NT2/D1 (cell line): Measurements from ENCODE around the gene IWS1.

Source experiments
- YY1 ChIP-seq: IDR thresholded peaks from 2 replicates; pipeline ENCODE4 v1.6.1; 2011; ENCODE audit not compliant: insufficient read length, insufficient read depth
- ZNF274 ChIP-seq: IDR thresholded peaks from 2 replicates; pipeline ENCODE4 v1.6.1; 2011; ENCODE audit warnings: mild to moderate bottlenecking, low read depth, low read length

DNA sequence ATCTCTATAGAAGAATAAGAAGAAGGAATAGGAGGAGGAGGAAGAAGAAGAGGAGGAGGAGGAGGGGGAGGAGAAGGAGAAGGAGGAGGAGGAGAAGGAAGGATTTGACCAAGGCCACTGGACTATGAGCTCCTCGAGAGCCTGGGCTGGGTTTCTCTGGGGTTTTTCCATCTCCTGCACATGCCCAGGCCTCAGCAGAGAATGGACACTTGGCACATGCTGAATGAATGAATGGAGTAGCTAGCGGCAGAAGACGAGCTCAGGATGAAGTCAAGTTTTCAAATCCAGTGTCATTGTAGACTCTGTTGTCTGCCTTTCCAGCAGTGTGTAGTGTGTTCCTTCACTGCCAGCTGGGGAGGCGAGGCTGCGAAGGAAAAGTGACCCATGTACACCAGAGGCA lies 11.4 kb upstream of the IWS1 start:
- TF ChIP-seq YY1 (no peak), ZNF274 (no peak)
